GM11168 (cell line): ENCODE data around the gene CREBBP.

Experiments
- in situ Hi-C: fragments of 300-500 bp; cut with MboI; formaldehyde crosslinking; loops from one replicate; pipeline ENCODE4 v1.12.0; 2022; ENCODE audit warnings: low sequenced_read_pairs; ENCODE audit not compliant: unreplicated experiment

CREBBP gene

GRCh38 chr16:3800477-3801270 is 79.8 kb downstream of the CREBBP start:
- in situ Hi-C loops, result no loop called here

DNA sequence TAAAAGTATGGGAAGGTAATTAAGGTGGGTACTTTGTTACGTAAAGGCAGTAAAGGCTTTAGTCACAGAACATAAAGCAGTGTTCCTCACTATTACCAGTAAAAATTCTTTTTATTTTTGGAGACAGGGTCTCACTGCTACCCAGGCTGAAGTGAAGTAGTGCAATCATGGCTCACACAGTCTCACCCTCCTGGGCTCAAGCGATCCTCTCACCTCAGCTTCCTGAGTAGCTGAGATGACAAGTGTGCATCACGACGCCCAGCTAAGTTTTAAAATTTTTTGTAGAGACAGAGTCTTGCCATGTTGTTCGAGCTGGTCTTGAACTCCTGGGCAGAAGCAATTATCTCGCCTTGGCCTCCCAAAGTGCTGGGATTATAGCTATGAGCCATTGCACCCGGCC is 80.5 kb downstream of the CREBBP start:
- in situ Hi-C loops, result no loop called here

DNA sequence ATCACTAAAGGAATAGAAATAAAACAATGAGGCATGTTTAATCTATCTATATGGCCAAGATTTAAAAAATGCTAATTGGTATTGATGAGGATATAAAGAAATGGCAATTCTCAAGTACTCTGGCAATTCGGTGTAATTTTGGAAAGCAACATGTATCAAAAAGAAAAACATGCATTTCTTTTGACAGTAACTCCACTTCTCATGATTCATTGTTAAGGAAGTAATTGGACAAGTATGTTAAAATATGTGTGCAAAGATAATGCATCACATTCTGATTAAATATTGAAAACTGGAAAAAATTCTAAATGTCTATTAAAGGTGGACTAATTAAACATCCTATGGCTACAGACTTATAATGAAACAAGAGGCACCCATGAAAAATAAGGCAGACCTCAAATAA is 81.2 kb downstream of the CREBBP start:
- in situ Hi-C loops, result no loop called here

DNA sequence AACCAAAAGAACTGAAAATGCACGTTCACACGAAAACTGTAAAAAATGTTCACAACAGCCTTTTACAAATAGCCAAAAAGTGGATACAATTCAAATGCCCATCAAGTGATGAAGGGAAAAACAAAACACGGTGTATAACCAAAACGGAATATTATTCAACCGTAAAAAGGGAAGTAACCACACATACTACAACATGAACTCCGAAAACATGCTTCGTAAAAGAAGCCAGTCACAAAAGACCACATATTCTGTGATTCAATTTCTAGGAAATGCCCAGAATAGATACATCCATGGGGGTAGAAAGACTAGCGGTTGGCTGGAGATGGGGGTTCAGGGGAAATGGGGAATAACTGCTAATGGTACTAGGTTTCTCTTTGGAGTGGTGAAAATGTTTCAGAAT is 81.7 kb downstream of the CREBBP start:
- in situ Hi-C loops, result no loop called here

GRCh38 chr16:3797904-3798811 is 82.4 kb downstream of the CREBBP start:
- in situ Hi-C loops, result no loop called here

DNA sequence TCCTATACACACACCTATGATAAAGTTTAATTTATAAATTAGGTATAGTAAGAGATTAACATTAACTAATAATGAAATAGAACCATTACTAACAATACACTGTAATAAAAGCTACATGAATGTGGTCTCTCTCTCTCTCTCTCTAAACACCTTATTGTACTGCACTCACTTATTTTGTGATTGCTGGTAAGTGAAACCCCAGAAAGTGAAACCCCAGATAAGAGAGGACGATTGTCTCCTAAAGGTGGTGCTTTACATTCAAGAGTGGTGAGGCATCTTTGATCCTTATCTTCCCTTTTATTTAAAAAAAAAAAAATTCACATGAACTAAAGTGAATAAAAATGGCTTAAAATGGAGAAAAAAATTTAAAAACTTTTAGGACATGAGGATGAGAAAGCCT is 83.0 kb downstream of the CREBBP start:
- in situ Hi-C loops, result no loop called here

GRCh38 chr16:3793161-3793576 is 87.3 kb downstream of the CREBBP start:
- in situ Hi-C loops, result no loop called here

- in situ Hi-C loops, result no loop called here
These were observed 88.0 kb downstream of the CREBBP start for GRCh38 chr16:3792472-3793012.

DNA sequence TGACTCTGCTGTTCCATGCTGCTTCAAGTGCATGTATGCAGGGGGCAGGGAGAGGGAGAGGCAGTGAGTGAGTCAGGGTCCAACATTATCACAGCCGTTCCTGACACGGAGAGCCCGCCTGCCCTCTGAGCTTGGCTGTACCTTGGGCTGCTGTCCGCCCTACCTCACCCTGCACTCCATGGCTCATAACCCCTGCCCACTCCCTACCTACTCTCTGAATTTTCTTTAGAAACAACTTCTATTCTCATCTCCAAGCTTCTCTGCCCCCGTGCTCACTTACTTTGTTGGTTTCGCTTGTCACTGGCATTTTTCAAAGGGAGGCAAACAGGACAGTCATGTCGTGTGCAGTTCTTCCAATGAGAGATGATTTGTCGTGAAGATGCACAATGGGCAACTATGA is 88.8 kb downstream of the CREBBP start:
- in situ Hi-C loops, result no loop called here

DNA sequence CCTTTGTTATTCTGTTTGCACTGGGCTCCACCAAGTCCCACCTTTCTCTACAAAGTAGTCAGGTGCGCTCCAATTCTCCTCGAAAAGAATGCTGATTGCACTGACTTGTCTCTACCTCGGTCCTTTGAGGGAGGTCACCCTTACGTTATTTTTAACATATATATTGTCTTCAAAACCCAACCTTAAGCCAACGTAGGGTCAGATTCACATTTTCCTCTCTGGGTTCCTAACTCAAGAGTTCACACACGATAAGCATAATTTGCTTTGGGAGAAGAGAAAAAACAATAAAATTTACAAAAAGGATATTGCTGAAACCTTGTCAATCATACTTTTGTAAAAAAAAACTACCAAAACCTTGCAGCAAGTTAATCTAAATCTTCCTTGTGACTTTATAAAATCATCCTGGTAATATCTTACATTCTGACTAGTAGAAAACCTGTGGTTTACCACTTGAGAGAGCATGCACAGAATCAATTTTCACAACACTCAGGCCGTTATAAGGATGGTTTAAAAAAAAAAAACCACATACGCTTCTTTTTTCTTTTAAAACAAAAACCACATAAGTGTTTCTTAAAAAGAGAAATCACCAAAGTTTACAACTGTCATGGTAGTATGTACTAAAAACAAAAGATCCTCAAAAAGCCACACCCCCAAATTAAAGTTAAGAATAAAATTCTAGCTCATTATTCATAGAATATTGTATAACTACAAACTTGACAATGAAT is 91.0 kb downstream of the CREBBP start:
- in situ Hi-C loops, result no loop called here

DNA sequence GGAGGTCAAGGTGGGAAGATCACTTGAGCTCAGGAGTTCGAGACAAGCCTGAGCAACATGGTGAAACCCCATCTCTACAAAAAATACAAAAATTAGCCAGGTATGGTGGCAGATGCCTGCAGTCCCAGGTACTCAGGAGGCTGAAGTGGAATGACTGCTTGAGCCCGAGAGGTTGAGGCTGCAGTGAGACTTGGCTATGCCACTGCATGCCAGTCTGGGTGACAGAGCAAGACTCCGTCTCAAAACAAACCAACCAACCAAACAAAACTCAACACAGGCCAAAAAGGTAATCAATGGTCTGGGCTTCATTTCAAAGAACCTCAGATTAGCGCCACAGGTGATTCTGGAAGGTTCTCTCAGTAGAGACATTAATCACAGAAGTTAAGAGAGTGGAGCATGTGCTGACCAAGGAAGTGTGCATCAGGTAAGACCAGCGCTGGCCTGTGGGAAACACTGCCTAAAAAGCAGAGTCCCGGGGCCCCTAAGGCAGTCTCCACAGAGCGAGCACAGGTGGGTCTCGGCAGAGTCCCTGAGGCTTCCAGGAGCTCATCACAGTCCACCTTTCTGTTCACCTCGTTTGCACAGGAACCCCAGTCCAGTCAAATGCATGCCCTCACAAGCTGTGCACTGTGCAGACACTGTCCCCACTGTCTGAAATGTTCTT is 91.7 kb downstream of the CREBBP start:
- in situ Hi-C loops, result no loop called here

DNA sequence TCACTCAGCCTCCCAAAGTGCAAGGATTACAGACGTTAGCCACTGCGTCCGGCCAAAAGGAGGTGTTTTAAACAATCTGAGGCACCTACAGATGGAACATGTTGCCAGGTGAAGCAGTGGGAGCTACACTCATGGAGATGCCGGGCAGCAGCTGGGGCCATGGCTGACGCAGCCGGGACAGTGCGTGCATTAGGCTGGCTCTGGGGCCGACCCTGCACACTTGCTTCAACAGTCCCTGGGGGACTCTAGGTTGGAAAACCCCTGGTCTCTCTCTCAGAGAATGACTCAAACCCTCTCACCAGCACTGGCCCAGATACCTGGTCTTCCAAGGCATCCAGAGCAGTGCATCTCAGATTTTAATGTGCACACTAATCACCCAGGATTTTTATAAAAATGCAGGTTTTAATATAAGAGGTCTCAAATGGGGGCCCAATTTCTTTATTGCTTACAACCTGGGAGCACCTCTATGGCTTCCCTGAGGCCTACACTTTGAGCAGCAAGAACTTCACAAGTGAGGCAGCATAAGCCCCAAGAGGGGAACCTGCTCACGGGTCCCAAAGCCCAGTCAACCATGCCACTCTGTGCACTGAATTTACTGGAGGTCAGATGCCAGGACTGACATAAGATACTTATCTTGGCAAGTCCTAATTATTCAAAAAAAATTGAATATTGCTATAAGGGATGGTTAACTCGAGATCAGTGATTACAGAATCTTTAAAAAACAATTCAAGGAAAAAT is 92.4 kb downstream of the CREBBP start:
- in situ Hi-C loops, result no loop called here

GRCh38 chr16:3785413-3785812 is 95.1 kb downstream of the CREBBP start:
- in situ Hi-C loops, result no loop called here

- in situ Hi-C loops, result no loop called here
These were observed 97.0 kb downstream of the CREBBP start for GRCh38 chr16:3783516-3783915.

DNA sequence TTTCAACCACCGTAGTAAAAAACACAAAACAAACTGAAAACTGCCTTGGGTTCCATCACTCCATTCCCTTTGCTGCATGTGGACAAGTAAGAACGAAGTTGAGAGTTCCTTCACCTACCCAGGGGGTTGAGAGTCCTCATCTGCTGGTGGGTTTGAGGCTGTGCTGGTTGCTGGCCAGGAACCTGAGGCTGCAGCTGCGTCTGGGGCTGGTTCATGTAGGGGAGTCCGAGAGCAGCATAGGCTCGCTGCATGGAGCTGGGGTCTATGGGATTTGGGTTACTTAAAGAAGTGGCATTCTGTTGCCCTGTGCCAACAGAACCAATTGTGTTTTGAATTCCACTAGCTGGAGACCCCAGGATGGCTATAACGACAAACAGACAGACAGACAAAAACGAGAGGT is 97.9 kb downstream of the CREBBP start:
- in situ Hi-C loops, result no loop called here

DNA sequence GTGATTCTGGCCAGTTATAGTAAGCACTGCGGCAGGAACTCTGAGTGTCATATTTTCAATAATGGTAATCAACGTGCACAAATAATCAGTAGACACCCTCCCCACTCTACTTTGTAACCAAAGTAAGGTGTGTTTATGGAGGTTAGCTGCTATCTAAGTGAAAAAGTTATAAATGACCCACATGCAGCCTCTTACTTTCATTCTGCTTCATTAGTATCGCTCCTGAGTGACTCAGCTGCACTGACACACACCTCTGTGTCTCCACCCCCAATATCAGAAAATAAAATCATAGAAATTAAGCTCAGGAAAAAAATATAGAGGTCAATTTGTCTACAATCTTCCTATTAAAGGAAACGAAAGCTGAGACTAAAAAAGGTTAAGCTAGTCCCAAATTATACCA is 99.1 kb downstream of the CREBBP start:
- in situ Hi-C loops, result no loop called here

- in situ Hi-C loops, result no loop called here
These were observed 99.9 kb downstream of the CREBBP start for GRCh38 chr16:3780570-3780969.

DNA sequence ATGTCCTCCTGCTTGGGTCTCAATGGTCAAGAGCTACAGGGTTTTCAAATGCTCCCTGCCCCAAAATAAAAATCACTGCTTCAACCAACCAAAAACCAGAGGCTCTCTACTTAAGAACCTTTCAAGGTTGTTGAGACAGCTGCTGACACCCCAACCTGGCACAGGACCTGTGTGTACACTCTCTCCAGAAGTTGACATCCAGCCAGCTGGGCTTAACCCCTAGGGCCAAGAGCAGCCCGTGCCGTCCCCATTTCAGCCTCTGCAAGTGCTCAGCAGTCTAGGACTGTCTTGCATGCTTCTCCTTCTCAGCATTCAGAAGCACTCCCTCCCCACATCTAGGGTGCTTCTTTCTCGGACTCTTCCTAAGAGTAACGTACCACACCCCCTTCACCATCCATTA is 104.2 kb downstream of the CREBBP start:
- in situ Hi-C loops, result no loop called here

- in situ Hi-C loops, result no loop called here
These were observed 105.7 kb downstream of the CREBBP start for GRCh38 chr16:3774819-3775218.
